ENCODE results near the gene FNDC3B. TPM values are rescaled to one million over a fixed set of nuclear protein-coding genes. Genes with fewer than 3 reads are reported as not detected.
"Not testable (repeated sequence)": the region's sequence is repeated elsewhere in the genome, so short reads cannot be mapped to it uniquely, and the experiment has no call there.

Gene FNDC3B
- polyA plus RNA-seq, 6 donors from 2014 or later, result 1.2 to 3.1 (median 2.2) TPM; not detected in 1

GRCh38 chr3:172038798-172039435, 461 bp upstream of the FNDC3B start:
- ATAC-seq (ENCODE audit: low read depth in 2 of 2) (no peak), DNase-seq (no peak)
- peaks cover 0 to 8% of the 10 kb centered on the region in 2 donors for H3K36me3 Mint-ChIP-seq
- H3K27me3 Mint-ChIP-seq, result peaks cover 33 to 35% (median 34%) of the 10 kb centered on the region in 3 donors
- H3K9me3 Mint-ChIP-seq, result peaks cover 0 to 2% (median 0%) of the 10 kb centered on the region in 7 donors
- peak overlapping the region; percentile 93 to 99 (median 98) for H3K4me3 Mint-ChIP-seq
- H3K4me1 Mint-ChIP-seq, result peaks cover 5 to 18% (median 11%) of the 10 kb centered on the region in 3 donors
- H3K27ac Mint-ChIP-seq, result peak overlapping the region in 5 of 6 donors; percentile 93 to 99 (median 98)

- H3K9me3 Mint-ChIP-seq, result no peaks in the 10 kb centered on the region
Measured at GRCh38 chr3:172040078-172040980, 951 bp downstream of the FNDC3B start.

DNA sequence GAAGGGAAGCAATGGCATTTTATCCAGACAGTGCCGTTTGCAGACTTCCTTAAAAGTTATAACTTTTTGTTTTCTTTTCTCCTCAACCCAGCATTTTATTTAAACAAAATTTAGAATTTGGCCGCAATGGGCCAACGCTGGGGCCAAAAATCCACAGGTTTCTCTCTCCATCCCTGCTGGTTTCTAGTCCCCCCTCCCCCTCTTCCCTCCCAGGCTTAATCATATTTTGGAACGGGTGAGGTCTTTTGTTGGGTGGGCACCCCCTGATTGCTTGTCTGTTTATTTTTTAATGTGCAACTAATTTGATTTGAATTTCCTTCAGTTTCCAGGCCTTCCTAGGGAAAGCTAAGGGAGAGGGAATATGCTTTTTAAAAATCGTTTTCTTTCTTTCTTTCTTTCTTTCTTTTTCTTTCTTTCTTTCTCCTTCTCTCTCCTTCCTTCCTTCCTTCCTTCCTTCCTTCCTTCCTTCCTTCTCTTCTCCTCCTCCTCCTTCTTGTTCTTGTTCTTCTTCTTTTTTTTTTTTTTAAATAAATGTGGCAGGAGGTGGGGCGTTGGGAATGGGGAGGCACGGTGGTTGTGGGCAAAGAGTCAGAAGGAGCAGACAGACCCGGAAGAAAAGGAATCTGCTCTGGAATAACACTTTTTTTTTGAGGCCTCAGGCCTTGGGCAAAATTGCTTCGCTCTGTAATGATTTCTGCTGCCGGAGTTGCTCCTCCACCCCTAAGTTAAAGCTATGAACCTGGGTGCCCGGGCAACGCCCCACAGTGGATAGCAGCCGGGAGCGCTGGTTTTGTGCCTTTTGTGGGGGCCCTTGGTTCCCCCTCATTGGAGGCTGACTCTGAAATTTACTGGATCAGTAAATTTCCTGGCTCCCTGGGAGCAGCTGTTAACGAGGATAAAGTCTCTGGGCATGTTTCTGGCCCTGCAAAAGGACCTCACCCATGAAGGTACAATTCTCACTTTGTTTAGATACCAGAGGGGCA, 1.9 kb downstream of the FNDC3B start:
- H3K9me3 Mint-ChIP-seq, result no peaks in the 10 kb centered on the region
- H3K27me3 Mint-ChIP-seq, result peaks cover 21 to 27% (median 24%) of the 10 kb centered on the region in 3 donors
- H3K36me3 Mint-ChIP-seq, result peaks cover 0 to 8% of the 10 kb centered on the region in 2 donors
- H3K27ac Mint-ChIP-seq, result peak overlapping the region; percentile 29 to 91 (median 74)
- peaks cover 5 to 18% (median 11%) of the 10 kb centered on the region in 3 donors for H3K4me1 Mint-ChIP-seq
- peak overlapping the region; percentile 71 to 96 (median 80) for H3K4me3 Mint-ChIP-seq
- no peak for ATAC-seq (ENCODE audit: low read depth in 2 of 2)
- DNase-seq, result no peak

More at GRCh38 chr3:172040078-172040980, 951 bp downstream of the FNDC3B start:
- Mint-ChIP-seq H3K36me3 (peaks cover 0 to 8% of the 10 kb centered on the region in 2 donors), H3K27me3 (peaks cover 23 to 29% (median 27%) of the 10 kb centered on the region in 3 donors), H3K4me1 (peaks cover 5 to 18% (median 11%) of the 10 kb centered on the region in 3 donors), H3K4me3 (peak overlapping the region; percentile 79 to 99 (median 96)), H3K27ac (peak overlapping the region in 2 of 6 donors; percentile 99)
- ATAC-seq (ENCODE audit: low read depth in 2 of 2) (peak in 1 of 2 donors; percentile 3), DNase-seq (peak; percentile 31)

DNA sequence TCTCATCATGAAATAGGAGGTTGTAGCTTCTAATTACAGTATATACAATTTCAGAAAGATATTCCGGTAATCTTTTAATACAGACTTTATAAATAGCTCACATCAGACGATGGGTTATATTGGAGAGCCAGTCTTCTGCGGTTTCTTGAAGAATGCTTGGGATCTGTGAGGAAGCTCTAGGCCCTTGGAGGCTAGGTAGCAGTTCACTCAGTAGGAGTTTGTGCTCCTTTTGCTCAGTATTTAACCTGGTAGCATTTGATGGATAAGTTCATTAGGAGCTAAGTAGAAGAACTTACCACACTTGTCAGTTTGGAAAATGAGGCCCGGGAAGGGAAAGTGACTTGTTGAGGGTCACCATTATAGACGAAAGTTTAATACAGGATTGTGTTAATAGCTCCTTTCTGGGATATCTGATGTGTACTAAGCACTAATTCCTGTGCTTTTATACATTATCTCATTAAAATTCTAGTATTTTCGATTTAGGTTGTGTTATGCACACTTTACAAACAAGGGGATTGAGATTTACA, 2.8 kb downstream of the FNDC3B start:
- peaks cover 18 to 21% (median 19%) of the 10 kb centered on the region in 3 donors for H3K27me3 Mint-ChIP-seq
- H3K4me3 Mint-ChIP-seq, result peak overlapping the region in 4 of 8 donors; percentile 71 to 92 (median 77)
- H3K27ac Mint-ChIP-seq, result peak overlapping the region in 1 of 6 donors; percentile 33
- H3K9me3 Mint-ChIP-seq, result no peaks in the 10 kb centered on the region
- DNase-seq (no peak), ATAC-seq (ENCODE audit: low read depth in 2 of 2) (no peak)
- peaks cover 5 to 18% (median 11%) of the 10 kb centered on the region in 3 donors for H3K4me1 Mint-ChIP-seq
- peaks cover 0 to 8% of the 10 kb centered on the region in 2 donors for H3K36me3 Mint-ChIP-seq

- not testable (repeated sequence) for ATAC-seq (ENCODE audit: low read depth in 2 of 2); DNase-seq; H3K27ac Mint-ChIP-seq; H3K36me3 Mint-ChIP-seq; H3K9me3 Mint-ChIP-seq
- Mint-ChIP-seq H3K4me1 (peaks cover 5 to 18% (median 11%) of the 10 kb centered on the region in 3 donors), H3K27me3 (peaks cover 12 to 17% (median 14%) of the 10 kb centered on the region in 3 donors), H3K4me3 (peak overlapping the region in 2 of 8 donors; percentile 50 to 71)
Measured at GRCh38 chr3:172042663-172043179, 3.3 kb downstream of the FNDC3B start.

- ATAC-seq (ENCODE audit: low read depth in 2 of 2), result no peak
- Mint-ChIP-seq H3K27me3 (peaks cover 7 to 12% (median 8%) of the 10 kb centered on the region in 3 donors), H3K9me3 (no peaks in the 10 kb centered on the region), H3K4me1 (peaks cover 5 to 18% (median 11%) of the 10 kb centered on the region in 3 donors), H3K36me3 (peaks cover 0 to 8% of the 10 kb centered on the region in 2 donors), H3K27ac (no peak overlapping the region), H3K4me3 (peak overlapping the region in 1 of 8 donors; percentile 65)
- no peak for DNase-seq
Measured at GRCh38 chr3:172043233-172043632, 3.9 kb downstream of the FNDC3B start.

DNA sequence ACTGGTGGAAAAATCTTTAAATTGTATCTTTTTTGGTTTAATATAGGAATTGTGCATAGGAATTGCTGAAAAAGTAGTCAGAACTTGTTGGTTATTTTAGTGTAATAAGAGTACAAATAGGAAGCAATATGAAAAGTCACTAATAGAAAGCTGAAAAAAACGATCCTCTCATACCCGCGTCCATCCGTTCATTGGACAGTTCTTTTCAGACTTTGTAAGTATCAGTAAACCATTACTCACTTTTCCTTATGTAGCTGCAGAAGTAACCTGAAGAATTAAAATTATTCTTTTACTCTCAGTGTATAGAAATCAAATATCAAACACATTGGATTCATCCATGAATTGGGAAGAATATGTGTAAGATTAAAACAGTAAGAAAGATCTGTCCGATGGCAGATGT, 4.4 kb downstream of the FNDC3B start:
- ATAC-seq (ENCODE audit: low read depth in 2 of 2) (no peak), DNase-seq (no peak)
- peaks cover 0 to under 1% (median 0%) of the 10 kb centered on the region in 7 donors for H3K9me3 Mint-ChIP-seq
- H3K4me3 Mint-ChIP-seq, result peak overlapping the region in 1 of 8 donors; percentile 65
- H3K27ac Mint-ChIP-seq, result no peak overlapping the region
- peaks cover 0 to 8% of the 10 kb centered on the region in 2 donors for H3K36me3 Mint-ChIP-seq
- peaks cover 4 to 12% (median 8%) of the 10 kb centered on the region in 3 donors for H3K27me3 Mint-ChIP-seq
- peaks cover 5 to 15% (median 11%) of the 10 kb centered on the region in 3 donors for H3K4me1 Mint-ChIP-seq

GRCh38 chr3:172044833-172045585, 5.6 kb downstream of the FNDC3B start:
- DNase-seq (no peak), ATAC-seq (ENCODE audit: low read depth in 2 of 2) (no peak)
- Mint-ChIP-seq H3K36me3 (no peaks in the 10 kb centered on the region), H3K27ac (no peak overlapping the region), H3K27me3 (peaks cover 3 to 8% (median 6%) of the 10 kb centered on the region in 3 donors), H3K9me3 (peaks cover 0 to 2% (median 0%) of the 10 kb centered on the region in 7 donors), H3K4me3 (peak overlapping the region in 1 of 8 donors; percentile 65), H3K4me1 (peaks cover 5 to 7% (median 5%) of the 10 kb centered on the region in 3 donors)

DNA sequence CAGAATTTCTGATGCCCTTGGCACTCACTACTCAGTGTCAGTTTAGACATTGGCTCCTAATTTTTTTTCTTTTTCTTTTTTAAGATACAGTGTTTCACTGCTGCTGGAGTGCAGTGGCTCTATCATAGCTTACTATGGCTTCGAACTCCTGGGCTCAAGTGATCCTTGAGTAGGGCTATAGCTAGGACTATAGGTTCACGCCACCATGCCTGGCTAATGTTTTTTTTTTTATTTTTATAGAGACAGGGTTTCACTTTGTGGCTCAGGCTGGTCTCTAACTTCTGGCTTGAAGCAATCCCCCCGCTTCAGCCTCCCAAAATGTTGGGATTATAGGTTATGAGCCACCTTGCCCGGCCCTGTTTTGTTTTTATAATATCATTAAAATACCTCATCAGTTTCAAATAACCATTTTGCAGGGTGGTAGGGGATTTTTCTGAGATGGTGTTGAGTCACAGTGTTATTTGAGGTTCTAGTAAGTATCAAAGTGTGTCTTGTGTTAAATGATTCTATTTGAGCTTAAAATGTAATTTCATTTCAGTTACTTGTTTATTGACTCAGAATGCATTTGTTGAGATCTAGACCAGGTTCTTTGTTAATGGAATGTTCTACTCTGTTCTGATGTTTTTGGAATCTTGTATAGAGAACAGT, 7.0 kb downstream of the FNDC3B start:
- Mint-ChIP-seq H3K4me3 (no peak overlapping the region), H3K9me3 (peaks cover 0 to 2% (median 0%) of the 10 kb centered on the region in 7 donors), H3K36me3 (no peaks in the 10 kb centered on the region), H3K4me1 (peaks cover under 1 to 2% (median 1%) of the 10 kb centered on the region in 3 donors), H3K27me3 (peaks cover 2 to 4% (median 3%) of the 10 kb centered on the region in 3 donors), H3K27ac (no peak overlapping the region)
- no peak for DNase-seq
- ATAC-seq (ENCODE audit: low read depth in 2 of 2), result no peak

DNA sequence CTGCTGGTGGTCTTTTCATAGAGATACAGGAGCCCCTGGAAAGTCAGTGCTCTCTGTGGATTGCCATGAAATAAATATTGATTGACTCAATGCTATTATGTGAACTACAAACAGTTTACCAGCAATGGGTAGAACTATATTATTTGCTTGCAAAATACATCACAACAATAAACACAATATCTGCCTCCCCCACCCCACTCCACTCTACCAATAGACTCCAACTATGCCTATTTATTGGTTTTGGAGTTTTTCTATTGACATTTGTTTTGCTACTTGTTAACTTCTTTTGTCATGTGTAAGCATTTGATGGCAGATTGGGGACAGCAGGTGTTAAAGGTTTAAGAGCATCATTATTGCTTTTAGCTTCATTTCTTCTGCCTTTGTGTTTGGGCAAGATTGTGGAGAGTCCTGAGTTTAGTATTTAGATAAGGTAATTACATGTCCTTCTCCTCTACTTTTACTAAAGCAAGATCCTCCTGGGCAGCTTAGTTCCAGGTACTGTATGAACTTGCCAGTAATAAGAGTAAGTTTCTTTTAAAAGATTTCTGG, 8.3 kb downstream of the FNDC3B start:
- H3K27me3 Mint-ChIP-seq, result peaks cover 0 to 4% (median 0%) of the 10 kb centered on the region in 3 donors

DNA sequence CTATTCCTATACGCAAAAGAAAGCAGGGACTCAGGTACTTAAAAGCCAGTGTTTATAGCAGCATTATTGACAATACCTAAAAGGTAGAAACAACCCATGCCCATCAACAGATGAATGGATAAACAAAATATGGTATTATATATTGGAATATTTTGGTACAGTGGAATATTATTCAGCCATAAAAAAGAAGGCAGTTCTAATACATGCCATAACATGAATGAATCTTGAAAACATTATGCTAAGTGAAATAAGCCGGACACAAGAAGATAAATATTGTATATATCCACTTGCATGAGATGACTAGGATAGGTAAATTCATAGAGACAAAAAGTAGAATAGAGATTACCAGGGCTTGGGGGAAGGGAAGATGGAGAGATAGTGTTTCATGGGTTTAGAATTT, 9.2 kb downstream of the FNDC3B start:
- ATAC-seq (ENCODE audit: low read depth in 2 of 2) (no peak), DNase-seq (no peak)
- H3K9me3 Mint-ChIP-seq, result peaks cover 0 to 2% (median 0%) of the 10 kb centered on the region in 7 donors
- H3K4me1 Mint-ChIP-seq, result no peaks in the 10 kb centered on the region
- H3K27me3 Mint-ChIP-seq, result peaks cover 0 to 4% (median 0%) of the 10 kb centered on the region in 3 donors
- no peak overlapping the region for H3K4me3 Mint-ChIP-seq
- H3K36me3 Mint-ChIP-seq, result peaks cover 0 to 9% of the 10 kb centered on the region in 2 donors
- H3K27ac Mint-ChIP-seq, result no peak overlapping the region

More for the DNA sequence above, 8.3 kb downstream of the FNDC3B start:
- Mint-ChIP-seq H3K27ac (no peak overlapping the region), H3K4me1 (no peaks in the 10 kb centered on the region), H3K4me3 (no peak overlapping the region), H3K9me3 (peaks cover 0 to 2% (median 0%) of the 10 kb centered on the region in 7 donors), H3K36me3 (peaks cover 0 to 7% of the 10 kb centered on the region in 2 donors)
- DNase-seq, result no peak
- no peak for ATAC-seq (ENCODE audit: low read depth in 2 of 2)

Data from naive B cell (primary cell).